ENCODE results near the gene RBM25.
"Not testable (repeated sequence)": the region's sequence is repeated elsewhere in the genome, so short reads cannot be mapped to it uniquely, and the experiment has no call there.

Gene RBM25

GRCh38 chr14:73058224-73058921 is at the start of gene RBM25:
Gene RBM25, plus strand, starts transcription at chr14:73058534. Its CDS starts 13,108 bp downstream, at chr14:73071642.
- DNase-seq (ENCODE audit: low spot score), result peak; percentile 97

- DNase-seq (ENCODE audit: low spot score), result not testable (repeated sequence)
These were observed 47.1 kb upstream of the RBM25 start for GRCh38 chr14:73011189-73011588.

GRCh38 chr14:73014105-73014504 is 44.2 kb upstream of the RBM25 start:
- DNase-seq (ENCODE audit: low spot score), result no peak

- not testable (repeated sequence) for DNase-seq (ENCODE audit: low spot score)
These were observed 42.8 kb upstream of the RBM25 start for GRCh38 chr14:73015552-73015951.

GRCh38 chr14:73016011-73016410 is 42.3 kb upstream of the RBM25 start:
- DNase-seq (ENCODE audit: low spot score), result not testable (repeated sequence)

GRCh38 chr14:73022051-73022450 is 36.3 kb upstream of the RBM25 start:
- no peak for DNase-seq (ENCODE audit: low spot score)

GRCh38 chr14:73025544-73025943 is 32.8 kb upstream of the RBM25 start:
- DNase-seq (ENCODE audit: low spot score), result no peak

GRCh38 chr14:73026243-73026844 is 32.0 kb upstream of the RBM25 start:
- DNase-seq (ENCODE audit: low spot score), result no peak

GRCh38 chr14:73026845-73027542 is 31.3 kb upstream of the RBM25 start, which contains the start of gene ZFYVE1:
Gene ZFYVE1, minus strand, starts transcription at chr14:73027106. Its CDS starts 2,598 bp downstream, at chr14:73024508.
- peak; percentile 97 for DNase-seq (ENCODE audit: low spot score)

GRCh38 chr14:73027546-73027945 is 30.8 kb upstream of the RBM25 start:
- DNase-seq (ENCODE audit: low spot score), result no peak

GRCh38 chr14:73027984-73028383 is 30.4 kb upstream of the RBM25 start:
- no peak for DNase-seq (ENCODE audit: low spot score)

- not testable (repeated sequence) for DNase-seq (ENCODE audit: low spot score)
These were observed 21.5 kb upstream of the RBM25 start for GRCh38 chr14:73036706-73037450.

GRCh38 chr14:73047808-73048207 is 10.5 kb upstream of the RBM25 start:
- DNase-seq (ENCODE audit: low spot score), result no peak

- DNase-seq (ENCODE audit: low spot score), result no peak
These were observed 8.9 kb upstream of the RBM25 start for GRCh38 chr14:73049428-73049827.

- DNase-seq (ENCODE audit: low spot score), result no peak
These were observed 3.1 kb upstream of the RBM25 start for GRCh38 chr14:73055251-73055650.

GRCh38 chr14:73057944-73058223 is 450 bp upstream of the RBM25 start:
- DNase-seq (ENCODE audit: low spot score), result no peak

- peak; percentile 29 for DNase-seq (ENCODE audit: low spot score)
These were observed 764 bp downstream of the RBM25 start for GRCh38 chr14:73058922-73059673.

- no peak for DNase-seq (ENCODE audit: low spot score)
These were observed 11.3 kb downstream of the RBM25 start for GRCh38 chr14:73069585-73069984.

- no peak for DNase-seq (ENCODE audit: low spot score)
These were observed 32.7 kb downstream of the RBM25 start for GRCh38 chr14:73091044-73091443.

- DNase-seq (ENCODE audit: low spot score), result no peak
These were observed 39.1 kb downstream of the RBM25 start for GRCh38 chr14:73097421-73097820.

- no peak for DNase-seq (ENCODE audit: low spot score)
These were observed 42.0 kb downstream of the RBM25 start for GRCh38 chr14:73100334-73100733.
